HG02642 (cell line): ENCODE measurements around the gene C6orf118.

Experiments used
- ATAC-seq: cut with Tn5 transposase; IDR thresholded peaks from one replicate; pipeline ENCODE4 v1.9.1; 2021; ENCODE audit warnings: mild to moderate bottlenecking; ENCODE audit not compliant: unreplicated experiment, poor library complexity

The C6orf118 gene

GRCh38 chr6:165245287-165245686 is 64.1 kb downstream of the C6orf118 start:
- no peak for ATAC-seq

GRCh38 chr6:165244524-165245247 is 64.7 kb downstream of the C6orf118 start:
- ATAC-seq = no peak

- no peak for ATAC-seq
Measured at GRCh38 chr6:165243801-165244200, 65.6 kb downstream of the C6orf118 start.

DNA sequence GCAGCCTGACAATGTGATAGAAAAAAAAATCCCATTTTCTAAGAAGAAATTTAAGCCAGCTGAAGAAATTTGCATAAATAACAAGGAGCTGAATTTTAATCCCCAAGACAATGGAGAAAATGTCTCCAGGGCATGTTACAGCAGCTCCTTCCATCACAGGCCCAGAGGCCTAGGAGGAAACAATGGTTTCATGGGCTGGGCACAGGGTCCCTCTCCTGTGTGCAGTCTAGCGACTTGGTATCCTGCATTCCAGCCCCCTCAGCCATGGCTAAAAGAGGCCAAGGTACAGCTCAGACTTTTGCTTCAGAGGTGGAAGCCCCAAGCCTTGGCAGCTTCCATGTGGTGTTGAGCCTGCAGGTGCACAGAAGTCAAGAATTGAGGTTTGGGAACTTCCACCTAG is 73.1 kb downstream of the C6orf118 start:
- no peak for ATAC-seq

- ATAC-seq = no peak
Measured at GRCh38 chr6:165232731-165233488, 76.5 kb downstream of the C6orf118 start.

DNA sequence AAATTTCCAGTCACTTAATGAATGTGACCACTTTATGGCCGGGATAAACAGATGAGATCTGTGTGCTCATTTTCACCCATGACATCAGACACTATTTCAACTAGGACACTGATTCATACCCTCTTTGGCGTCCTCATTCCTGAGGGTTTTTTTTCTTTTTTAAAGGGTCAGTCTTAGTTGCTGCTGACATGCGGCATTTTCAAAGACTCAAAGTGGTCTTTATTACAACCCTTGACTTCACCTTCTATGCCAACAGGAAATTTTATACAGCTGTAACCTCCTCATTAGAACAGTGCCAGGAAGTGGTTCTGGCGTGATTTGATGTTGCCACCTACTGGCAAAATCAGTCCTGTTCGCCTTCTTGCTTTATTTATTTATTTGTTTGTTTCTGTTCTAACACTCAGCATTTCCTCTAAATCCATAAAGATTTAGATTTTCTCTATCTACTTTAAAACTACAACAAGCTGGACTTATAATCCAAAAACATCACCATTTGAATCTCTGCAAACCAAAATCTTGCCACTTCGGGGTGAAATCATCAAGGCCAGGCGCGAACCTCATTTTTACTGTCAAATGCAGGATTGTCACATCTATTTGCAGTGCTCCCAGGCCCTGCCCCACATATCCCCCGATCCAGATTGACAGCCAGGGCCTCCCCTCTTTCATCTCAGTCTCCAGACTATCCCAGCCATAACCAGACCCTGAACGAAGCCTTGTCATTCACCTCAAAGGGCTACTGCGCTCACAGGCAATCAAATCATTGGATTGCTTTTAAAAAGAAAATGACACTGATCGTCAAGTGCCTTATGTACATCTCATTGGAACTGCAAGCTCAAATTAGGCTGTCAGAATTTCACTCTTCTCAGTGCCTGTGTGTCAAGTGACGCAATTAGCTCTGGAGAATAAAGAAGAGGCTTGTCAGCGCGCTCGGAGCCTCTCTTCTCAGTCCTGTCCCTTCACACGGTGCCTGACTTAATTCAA is 77.5 kb downstream of the C6orf118 start:
- no peak for ATAC-seq

DNA sequence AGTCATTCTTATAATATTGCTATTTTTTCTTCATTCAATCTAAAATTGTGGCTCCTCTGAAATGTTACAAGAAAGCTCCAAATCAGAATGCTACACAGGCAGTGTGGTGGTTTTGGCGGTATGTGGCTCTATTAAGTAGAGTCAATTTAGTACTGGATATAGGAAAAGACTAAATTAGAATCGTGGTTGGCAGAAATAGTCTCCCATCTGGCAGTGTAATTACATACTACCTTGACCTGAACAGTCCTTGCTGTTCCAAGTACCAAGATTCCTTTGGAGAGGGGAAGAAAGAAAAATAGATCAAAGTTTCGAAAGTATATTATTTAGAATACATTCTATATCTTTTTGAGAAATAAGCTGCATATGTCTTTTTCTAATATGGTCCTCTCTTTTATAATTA is 78.2 kb downstream of the C6orf118 start:
- ATAC-seq = no peak
